Hepatic stellate cell (primary cell): ENCODE data around the gene HIKESHI.
A peak's percentile ranks its signal among the peaks of the same experiment; 100 is the strongest.
"Not testable (repeated sequence)": the region's sequence is repeated elsewhere in the genome, so short reads cannot be mapped to it uniquely, and the experiment has no call there.

Experiments
- DNase-seq: peaks from one replicate; pipeline ENCODE4 v3.0.0; 2011; ENCODE audit warnings: low spot score

Gene HIKESHI

DNA sequence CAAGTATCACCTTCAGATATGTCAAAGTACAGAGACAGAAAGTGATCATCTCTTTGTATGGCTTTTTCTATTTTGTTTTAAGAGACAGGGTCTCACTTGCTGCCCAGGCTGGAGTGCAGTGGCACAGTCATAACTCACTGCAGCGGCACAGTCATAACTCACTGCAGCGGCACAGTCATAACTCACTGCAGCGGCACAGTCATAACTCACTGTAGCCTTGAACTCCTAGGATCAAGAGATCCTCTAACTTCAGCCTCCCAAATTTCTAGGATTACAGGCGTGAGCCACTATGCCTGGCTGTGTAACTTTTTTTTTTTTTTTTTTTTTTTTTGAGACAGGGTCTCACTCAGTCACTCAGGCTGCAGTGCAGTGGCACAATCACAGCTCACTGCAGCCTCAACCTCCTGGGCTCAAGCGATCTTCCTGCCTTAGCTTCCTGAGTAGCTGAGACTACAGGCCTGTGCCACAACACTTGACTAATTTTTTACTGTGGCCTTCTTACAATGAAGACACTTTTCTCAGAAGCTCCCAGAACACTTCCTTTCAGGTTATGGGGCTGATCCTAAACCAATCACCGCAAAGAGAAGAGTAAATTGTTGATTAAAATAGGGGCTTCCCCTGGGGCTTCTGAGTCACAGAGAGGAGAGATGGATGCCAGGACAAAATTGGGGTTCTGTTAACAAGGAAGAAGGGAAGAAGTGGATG lies 9.0 kb upstream of the HIKESHI start:
- DNase-seq = no peak

DNA sequence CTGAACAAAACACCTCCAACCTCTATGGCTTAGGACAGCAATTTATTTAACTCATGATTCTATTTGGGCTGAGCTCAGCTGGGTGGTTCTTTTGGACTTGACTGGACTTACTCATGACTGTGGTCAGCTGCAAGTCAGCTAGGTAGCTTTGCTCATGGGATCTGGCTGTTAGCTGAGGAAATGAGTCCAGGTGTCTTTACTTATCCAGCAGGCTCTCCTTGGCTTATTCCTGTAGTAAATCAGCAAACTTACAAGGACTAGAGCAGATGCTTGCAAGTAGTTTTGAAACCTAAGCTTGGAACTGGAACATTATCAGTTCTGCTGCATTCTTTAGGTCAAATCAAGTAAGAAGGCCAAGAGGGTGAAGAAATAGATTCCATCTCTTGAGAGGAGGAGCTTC lies 8.0 kb upstream of the HIKESHI start:
- DNase-seq = no peak

DNA sequence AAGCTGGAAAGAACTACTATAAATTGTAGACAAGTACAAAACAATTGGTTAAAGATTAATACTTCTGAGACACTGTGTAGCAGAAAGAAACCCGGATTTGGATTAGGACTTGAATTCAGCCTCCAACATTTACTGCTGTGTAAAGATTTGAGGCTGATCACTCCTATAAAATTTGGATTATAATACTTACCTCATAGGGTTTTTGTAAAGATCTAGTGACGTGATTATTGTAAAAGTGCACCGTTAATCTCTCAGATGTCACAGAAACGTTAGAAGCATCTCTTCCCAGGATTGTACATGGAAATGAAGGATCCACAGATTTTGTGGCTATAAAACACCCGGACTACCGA lies 323 bp upstream of the HIKESHI start:
- no peak for DNase-seq

DNA sequence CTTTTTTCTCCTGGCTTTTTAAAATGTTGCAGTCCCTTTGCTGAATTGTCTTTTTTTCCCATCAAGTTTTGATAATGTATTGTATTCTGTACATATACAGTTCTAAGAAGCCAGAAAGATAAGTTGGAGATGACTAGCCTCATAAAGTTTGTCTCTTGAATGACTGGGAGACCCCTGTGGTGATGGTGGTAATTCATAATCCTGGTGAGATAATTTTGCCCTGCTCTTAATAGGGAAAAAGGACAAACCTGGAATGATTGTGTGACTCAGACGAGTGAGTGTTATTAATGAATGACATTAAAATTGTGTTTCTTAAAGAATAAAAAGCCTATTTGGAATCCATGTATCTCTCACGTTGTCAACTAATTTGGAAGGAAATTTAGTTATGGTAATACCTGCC lies 1.2 kb downstream of the HIKESHI start:
- no peak for DNase-seq

DNA sequence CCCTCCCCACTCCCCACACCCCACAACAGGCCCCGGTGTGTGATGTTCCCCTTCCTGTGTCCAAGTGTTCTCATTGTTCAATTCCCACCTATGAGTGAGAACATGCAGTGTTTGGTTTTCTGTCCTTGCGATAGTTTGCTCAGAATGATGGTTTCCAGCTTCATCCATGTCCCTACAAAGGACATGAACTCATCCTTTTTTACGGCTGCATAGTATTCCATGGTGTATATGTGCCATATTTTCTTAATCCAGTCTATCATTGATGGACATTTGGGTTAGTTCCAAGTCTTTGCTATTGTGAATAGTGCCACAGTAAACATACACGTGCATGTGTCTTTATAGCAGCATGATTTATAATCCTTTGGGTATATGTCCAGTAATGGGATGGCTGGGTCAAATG lies 6.7 kb downstream of the HIKESHI start:
- not testable (repeated sequence) for DNase-seq

DNA sequence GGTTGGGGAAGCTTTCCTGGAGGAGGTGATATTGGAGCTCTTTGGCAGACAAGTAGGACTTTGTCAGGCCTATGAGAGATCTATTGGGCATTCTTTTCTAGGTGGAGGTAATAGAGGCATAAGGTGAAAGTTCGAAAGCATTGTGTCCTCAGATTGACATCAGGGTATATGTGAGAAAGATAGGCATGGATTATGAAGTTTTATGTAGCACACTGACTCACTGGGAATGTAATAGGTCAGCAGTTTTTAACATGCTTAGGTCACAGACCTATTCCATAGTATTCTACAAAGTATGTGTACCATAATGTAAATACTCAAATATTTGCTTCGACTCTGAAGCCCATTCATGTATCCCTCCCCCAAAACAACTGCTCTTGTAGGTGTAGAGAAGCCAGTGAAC lies 11.8 kb downstream of the HIKESHI start:
- no peak for DNase-seq

DNA sequence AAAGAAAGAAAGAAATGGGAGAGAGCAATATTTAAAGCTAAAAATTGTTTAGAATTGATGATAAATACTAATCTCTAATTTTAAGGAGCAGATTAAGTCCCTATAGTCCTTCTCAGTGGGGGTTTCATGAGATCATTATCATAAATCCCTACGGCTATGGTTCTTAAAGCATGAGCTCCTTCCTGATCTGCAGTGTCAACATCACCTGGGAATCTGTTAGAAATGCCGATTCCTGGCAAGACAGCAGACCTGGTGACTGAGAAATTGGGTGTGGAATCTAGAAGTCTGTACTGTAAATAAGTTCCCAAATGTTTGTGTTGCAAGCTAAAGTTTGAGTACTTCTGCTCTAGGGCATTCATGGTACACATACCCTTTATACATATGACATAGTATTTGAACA lies 12.6 kb downstream of the HIKESHI start:
- DNase-seq = no peak

DNA sequence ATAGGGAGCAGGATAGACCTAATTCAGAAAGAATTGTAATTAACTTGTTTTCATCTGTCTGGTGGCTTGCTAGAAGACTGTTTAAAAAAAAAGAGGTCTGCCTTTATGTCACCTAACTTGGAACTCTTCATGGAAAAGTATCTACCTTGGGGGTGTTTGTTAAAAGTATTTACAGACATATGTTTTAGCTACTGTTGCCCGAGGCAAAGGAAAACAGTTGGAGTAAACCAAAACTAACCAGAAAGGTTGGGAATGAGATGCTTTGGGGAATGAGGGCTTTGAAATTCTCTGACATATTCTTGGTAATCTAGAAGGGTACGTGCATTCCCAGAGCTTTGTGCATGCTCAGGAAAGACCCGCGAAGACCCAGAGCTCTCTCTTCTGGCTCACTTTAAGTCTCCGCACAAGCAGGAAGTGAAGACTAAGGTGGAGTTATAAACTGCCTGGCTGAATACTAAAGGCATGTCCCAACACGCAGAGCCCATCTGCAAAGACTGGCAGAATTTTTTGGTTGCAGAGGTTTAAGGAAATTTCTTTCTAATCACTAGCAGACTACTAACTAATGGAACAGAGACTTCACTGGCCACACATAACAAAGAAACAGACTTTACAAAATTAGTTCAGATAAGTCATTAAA lies 33.2 kb downstream of the HIKESHI start:
- no peak for DNase-seq

DNA sequence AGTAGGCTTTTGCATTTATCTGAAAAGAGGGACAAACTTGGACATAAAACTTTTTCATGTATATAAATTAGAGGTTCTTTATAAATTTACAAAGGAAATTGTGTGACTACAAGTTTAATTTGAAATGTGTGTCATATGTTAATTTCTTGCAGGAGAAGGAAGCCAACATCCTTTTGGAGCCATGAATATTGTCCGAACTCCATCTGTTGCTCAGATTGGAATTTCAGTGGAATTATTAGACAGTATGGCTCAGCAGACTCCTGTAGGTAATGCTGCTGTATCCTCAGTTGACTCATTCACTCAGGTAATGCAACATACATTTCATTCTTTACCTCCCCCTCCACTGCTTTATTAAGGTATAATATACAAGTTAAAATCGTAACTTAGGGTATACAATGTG lies 35.2 kb downstream of the HIKESHI start:
- DNase-seq = no peak

DNA sequence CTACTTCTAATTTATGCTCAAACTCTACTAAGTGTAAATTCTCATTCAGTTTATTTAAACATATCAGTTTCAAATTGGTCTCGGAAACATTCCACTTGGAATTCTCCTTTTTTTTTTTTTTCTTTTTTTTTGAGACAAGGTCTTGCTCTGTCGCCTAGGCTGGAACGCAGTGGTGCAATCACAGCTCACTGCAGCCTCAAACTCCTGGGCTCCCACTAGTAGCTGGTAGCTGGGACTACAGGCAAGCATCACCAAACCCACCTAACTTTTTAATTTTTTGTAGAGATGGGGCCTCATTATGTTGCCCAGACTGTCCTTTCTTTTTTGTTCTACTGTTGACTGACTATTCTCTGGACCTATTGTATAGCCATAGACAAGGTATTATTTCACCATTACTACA lies 39.3 kb downstream of the HIKESHI start:
- no peak for DNase-seq

DNA sequence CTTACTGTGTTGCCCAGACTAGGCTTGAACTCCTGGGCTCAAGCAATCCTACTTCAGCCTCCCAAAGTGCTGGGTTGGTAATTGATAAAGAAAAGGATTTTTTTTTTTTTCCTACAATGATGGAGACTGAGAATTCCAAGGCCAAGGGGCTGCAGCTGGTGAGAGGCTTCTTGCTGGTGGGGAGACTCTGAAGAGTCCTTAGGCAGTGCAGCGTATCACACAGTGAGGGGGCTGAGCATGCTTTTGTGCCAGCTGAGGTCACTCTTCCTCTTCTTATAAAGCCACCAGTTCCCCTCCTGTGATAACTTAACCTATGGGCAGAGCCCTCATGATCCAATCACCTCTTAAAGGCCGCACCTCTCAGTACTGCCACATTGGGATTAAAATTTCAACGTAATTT lies 44.5 kb downstream of the HIKESHI start:
- DNase-seq = no peak

DNA sequence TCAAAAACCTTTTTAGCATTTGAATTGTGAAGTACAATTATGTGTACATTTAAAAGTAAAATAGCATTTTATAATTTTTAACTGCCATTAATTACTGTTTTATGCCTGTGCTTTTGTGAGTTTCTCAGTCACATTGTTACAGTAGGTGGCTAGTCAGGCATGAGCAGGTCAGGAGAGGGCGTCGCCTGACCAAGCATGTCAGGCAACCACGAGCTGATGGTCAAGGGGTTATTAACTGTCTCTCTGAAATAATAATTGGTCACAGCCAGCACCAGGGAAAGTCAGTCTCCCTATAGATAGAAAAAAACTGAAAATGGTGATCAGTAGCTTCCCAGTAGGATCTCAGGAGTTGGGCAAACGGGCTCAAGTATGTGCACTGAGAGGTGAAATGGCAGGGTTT lies 53.2 kb downstream of the HIKESHI start:
- DNase-seq = no peak

DNA sequence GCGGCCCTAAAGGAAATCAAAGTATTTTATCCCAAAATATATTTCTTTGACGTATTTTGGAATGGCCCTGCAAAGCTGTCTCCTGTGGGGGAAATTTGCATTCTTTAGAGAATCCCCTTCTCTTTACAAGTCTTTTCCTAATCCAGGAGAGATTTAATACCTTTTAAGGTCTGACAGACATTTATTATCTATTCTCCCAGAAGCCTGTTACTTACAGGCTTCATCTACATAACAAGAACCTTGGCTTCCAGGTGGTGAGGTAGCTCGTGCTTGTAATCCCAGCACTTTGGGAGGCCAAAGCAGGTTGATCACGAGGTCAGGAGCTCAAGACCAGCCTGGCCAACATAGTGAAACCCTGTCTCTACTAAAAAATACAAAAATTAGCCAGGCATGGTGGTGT lies 55.4 kb downstream of the HIKESHI start:
- not testable (repeated sequence) for DNase-seq

DNA sequence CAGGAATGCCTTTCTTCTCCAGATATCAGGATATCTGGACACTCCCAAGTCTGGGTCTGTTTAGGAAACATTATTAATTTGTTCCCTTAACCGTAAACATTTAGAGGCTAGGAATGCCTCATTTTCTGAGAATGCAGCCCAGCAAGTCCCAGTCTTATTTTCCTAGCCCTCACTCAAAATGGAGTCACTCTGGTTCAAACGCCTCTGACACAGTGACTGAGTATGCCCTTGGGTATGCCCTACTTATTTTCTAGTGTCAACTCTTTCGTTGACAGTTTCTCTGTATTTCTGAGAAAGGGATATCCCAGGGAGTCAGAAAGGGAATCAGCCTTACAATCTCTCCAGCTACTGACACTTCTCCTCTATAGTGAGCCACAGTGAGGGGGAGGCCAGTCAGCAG lies 56.7 kb downstream of the HIKESHI start:
- DNase-seq = no peak

DNA sequence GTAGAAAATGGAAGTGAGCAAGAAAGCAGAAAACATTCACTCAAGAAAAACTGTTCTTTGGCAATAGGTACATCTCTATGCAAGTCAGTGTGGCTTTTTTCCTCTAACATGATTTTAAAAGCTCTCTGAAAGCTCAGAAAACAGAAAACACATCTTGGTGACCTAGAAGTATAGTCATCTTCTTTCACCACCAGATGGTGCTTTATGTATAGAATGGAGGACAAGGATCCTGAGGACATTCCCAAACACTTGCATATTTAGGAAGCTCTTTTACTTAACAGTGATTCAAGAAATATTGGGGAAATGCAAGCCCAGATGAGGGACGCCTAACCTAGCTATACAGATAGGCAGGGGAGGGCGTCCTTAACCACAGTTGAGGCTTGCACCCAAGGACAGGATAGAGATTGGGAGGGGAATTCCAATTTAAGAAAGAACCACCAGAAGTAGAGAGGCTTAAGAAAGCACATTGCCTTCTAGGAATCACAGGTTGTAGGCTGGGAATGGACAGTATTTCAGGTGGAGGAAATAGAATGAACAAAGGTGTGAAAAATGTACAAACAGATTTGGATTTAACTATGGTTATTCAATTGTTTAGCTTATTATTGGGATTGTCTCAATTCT lies 58.8 kb downstream of the HIKESHI start:
- peak; percentile 41 for DNase-seq

DNA sequence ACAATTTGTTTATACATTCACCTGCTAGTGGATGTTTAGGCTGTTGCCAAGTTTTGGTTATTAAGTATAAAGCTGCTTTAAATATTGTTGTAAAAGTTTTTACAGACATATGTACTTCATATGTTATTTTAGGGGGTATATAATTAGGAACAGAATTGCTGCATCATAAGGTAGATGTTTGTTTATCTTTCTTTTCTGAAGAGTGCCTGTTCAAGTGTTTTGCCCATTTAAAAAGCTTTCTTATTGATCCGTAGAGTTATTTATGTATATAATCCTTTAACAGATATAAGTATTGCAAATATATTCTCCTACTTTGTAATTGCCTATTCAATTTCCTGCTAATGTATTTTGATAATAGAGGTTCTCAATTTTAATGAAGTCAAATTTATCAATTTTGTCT lies 61.4 kb downstream of the HIKESHI start:
- DNase-seq = no peak

DNA sequence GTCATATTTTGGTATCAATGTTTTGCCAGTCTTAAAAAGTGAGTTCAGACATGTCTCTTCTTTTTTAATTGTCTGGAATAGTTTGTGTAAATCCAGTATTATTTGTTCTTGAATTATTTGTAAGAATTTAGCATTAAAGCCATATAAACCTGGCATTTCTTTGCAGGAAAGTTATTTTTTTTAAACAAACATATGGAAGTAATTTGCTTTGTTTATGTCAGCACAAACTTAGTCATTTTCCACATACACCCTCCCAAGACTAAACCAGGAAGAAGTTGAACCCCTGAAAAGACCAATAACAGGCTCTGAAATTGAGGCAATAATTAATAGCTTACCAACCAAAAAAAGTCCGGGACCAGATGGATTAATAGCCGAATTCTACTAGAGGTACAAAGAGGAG lies 63.5 kb downstream of the HIKESHI start:
- no peak for DNase-seq

DNA sequence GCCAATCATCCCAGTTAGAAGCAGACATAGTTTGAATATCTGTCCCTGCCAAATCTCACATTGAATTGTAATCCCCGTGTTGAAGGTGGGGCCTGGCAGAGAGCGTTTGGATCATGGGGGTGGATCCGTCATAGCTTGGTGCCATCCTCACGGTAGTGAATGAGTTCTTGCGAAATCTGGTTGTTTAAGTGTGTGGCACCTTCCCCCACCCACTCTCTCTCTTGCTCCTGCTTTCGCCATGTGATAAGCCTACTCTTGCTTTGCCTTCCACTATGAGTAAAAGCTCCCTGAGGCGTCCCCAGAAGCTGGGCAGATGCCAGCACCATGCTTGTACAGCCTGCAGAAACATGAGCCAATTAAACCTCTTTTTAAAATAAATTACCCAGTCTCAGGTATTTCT lies 67.6 kb downstream of the HIKESHI start:
- DNase-seq = no peak

DNA sequence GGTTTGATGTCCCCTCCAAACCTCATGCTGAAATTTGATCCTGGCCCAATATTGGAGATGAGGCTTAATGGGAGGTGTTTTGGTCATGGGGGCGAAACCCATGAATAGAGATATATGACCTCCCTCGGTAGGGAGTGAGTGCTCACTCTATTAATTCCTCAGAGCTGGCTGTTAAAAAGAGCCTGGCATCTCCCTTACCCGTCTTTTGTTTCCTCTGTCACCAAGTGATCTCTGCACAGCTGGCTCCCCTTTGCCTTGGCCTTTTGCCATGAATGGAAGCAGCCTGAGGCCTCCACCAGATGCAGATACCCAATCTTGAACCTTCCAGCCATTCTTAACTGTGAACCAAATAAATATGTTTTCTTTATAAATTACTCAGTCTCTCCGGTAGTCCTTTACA lies 68.1 kb downstream of the HIKESHI start:
- DNase-seq = no peak

DNA sequence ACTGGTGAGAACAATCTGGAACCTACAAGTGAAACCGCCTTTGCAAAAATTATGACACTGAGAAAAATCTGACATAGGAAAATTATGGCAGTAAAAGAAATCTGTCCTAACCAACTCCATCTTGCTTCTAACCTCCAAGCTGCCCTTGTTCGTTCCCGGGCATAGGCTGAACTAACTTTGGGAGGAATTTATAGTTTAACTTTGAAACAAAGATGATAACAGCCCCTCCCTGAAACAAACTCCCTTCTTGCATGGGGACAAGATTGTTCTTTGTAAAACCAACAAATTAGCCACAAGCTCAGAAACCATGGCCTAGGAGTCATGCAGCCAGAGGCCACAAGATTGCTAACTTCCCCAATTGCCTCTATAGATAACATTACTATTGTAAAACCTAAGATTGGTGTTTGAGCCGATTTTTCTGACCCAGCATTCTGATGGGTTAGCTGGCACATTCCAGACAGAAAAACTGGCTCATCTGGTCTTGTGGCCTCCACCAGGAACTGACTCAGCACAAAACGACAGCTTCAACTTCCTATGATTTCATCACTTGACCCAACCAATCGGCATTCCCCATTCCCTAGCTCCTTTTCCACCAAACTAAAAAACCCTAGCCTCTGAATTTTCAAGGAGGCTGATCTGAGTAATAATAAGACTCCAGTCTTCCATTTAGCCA lies 69.0 kb downstream of the HIKESHI start:
- peak; percentile 13 for DNase-seq

DNA sequence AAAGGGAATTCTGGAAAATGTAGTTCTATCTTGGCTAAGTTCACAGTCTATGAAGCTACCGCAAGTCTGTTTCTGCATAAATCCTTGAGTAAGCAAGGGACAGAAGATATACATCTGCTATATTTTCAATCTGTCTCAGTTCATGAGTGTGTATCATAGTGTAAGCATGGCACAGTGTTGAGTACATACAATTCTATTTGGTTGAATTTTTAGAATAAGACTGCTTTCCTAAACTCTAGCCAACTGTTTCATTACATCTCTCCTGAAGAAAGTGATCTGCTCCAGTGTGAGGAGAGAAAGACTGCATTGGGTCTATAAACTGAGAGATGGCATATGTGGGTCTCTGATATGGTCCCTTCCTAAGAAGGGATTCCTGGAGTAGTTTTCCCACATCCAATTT lies 70.0 kb downstream of the HIKESHI start:
- no peak for DNase-seq

DNA sequence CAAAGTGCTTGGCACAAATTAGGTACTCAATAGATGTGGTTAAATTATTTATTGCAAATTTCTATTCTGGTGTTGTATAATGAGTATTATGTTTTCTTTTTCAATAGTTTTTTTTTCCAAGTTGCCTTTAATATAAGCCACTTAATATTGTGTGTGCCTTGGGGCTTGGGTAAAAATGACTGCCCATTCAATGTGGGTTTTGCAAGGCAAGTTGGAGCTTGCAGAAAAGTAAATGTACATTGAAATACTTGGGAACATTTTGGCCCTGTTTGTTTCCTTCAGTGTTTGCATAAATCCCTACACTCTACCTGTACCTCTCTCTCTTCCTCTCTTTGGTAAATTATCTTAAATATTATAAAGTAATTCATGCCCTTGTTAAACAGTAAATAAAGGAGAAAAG lies 70.5 kb downstream of the HIKESHI start:
- no peak for DNase-seq

DNA sequence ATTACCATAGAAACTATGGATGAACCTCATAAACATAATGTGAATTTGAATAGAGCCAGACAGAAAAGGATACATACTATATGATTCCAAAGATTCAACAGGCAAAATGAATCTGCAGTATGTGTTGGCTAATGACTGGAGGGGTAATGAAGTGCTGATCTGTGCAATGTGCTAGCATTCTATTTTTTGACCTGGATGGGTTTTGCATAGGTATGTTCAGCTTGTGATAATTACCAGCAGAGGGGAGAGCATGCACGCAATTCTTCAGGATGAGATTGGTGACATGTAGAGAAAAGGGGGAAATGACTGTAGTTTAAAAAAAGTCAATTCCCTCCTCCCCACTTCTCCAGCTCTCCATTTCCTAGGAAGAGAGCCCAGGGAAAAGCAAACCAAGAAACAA lies 72.0 kb downstream of the HIKESHI start:
- DNase-seq = no peak
